ENCODE measurements around the gene UBE2D3.

- TF ChIP-seq CTCF (IDR thresholded peaks at IDR 0.05) (no peak), POLR2A (IDR thresholded peaks at IDR 0.05) (no peak)
Measured at GRCh38 chr4:102836596-102836995, 9.2 kb upstream of the UBE2D3 start.
